ENCODE results near the gene BORCS8. TPM values are rescaled to one million over a fixed set of nuclear protein-coding genes. Genes with fewer than 3 reads are reported as not detected.
"Not testable (repeated sequence)": the region's sequence is repeated elsewhere in the genome, so short reads cannot be mapped to it uniquely, and the experiment has no call there.

Gene BORCS8
- total RNA-seq, 2 experiments from 2014 or later: 16.4 to 17.8 TPM

GRCh38 chr19:19201697-19202630 lies 10.0 kb upstream of the BORCS8 start:
- ChIA-PET POLR2A (interaction anchor here (0.8 to 3.0 kb wide), 2 partner anchors 9 to 282 kb away, joined by 3 to 25 read pairs; partner anchors contain the start of genes BORCS8, DDX49 and RFXANK), CTCF (interaction anchor here (0.9 to 3.4 kb wide), 5 partner anchors 10 to 27 kb away, joined by 3 to 15 read pairs (median 11); partner anchors contain the start of genes BORCS8, NCAN and RFXANK)
- Mint-ChIP-seq H3K4me1 (ENCODE audit: low read depth) (peaks cover 21% of the 10 kb centered on the region), H3K4me3 (peak overlapping the region; percentile 94), H3K27ac (peak overlapping the region; percentile 93), H3K36me3 (peaks cover 25% of the 10 kb centered on the region), H3K27me3 (no peaks in the 10 kb centered on the region), H3K9me3 (no peaks in the 10 kb centered on the region)
- no peak for DNase-seq
- intact Hi-C loops (cut with micrococcal nuclease): no loop called here

GRCh38 chr19:19193926-19194325 lies 2.0 kb upstream of the BORCS8 start:
- Mint-ChIP-seq H3K36me3 (peaks cover 10% of the 10 kb centered on the region), H3K4me3 (peak overlapping the region; percentile 96), H3K4me1 (ENCODE audit: low read depth) (peaks cover 33% of the 10 kb centered on the region), H3K9me3 (no peaks in the 10 kb centered on the region), H3K27ac (no peak overlapping the region), H3K27me3 (no peaks in the 10 kb centered on the region)
- DNase-seq: no peak
- ChIA-PET POLR2A (interaction anchor here (4.4 kb wide), 1 partner anchor 8 kb away, joined by 25 read pairs; the partner anchor contains the start of gene NR2C2AP), CTCF (interaction anchor here (1.7 kb wide), 1 partner anchor 19 kb away, joined by 6 read pairs; no protein-coding TSS in a partner anchor)
- intact Hi-C loops (cut with micrococcal nuclease): loop anchor here (5.0 to 10.0 kb wide), 3 partner anchors 132 to 471 kb away; partner anchors contain the start of genes ATP13A1, SLC25A42 and ZNF101

- Mint-ChIP-seq H3K27ac (peak overlapping the region; percentile 96), H3K4me3 (peak overlapping the region; percentile 96), H3K36me3 (peaks cover 4% of the 10 kb centered on the region), H3K27me3 (no peaks in the 10 kb centered on the region), H3K4me1 (ENCODE audit: low read depth) (peaks cover 38% of the 10 kb centered on the region), H3K9me3 (no peaks in the 10 kb centered on the region)
- no peak for DNase-seq
- intact Hi-C loops (cut with micrococcal nuclease): loop anchor here (1.0 to 10.0 kb wide), 9 partner anchors 10 to 671 kb away; partner anchors contain the start of genes ATP13A1, COPE, DDX49 and ELL
- ChIA-PET CTCF (interaction anchor here (1.2 to 2.9 kb wide), 4 partner anchors 10 to 47 kb away, joined by 4 to 14 read pairs (median 12); partner anchors contain the start of gene NR2C2AP), POLR2A (interaction anchor here (0.8 to 4.4 kb wide), 2 partner anchors 9 to 180 kb away, joined by 3 to 25 read pairs; partner anchors contain the start of gene NR2C2AP)
Observed at GRCh38 chr19:19192910-19193423, 1.0 kb upstream of the BORCS8 start.

- POLR2A ChIA-PET: interaction anchor here (1.1 to 4.4 kb wide), 2 partner anchors 11 to 272 kb away, joined by 3 to 25 read pairs; partner anchors contain the start of genes COPE, DDX49 and NR2C2AP
- Mint-ChIP-seq H3K27me3 (no peaks in the 10 kb centered on the region), H3K4me1 (ENCODE audit: low read depth) (peaks cover 40% of the 10 kb centered on the region), H3K27ac (peak overlapping the region; percentile 96), H3K4me3 (peak overlapping the region; percentile 96), H3K9me3 (peaks cover 2% of the 10 kb centered on the region), H3K36me3 (peaks cover 6% of the 10 kb centered on the region)
- no peak for DNase-seq
- CTCF ChIA-PET: interaction anchor here (1.1 to 2.9 kb wide), 6 partner anchors 11 to 299 kb away, joined by 3 to 14 read pairs (median 8); partner anchors contain the start of gene NR2C2AP
- intact Hi-C loops (cut with micrococcal nuclease): loop anchor here (1.0 to 10.0 kb wide), 9 partner anchors 12 to 669 kb away; partner anchors contain the start of genes ATP13A1, COPE, DDX49 and ELL
Observed at GRCh38 chr19:19191768-19192077, 229 bp downstream of the BORCS8 start.

- CTCF ChIA-PET: interaction anchor here (1.1 to 4.0 kb wide), 3 partner anchors 9 to 34 kb away, joined by 3 to 12 read pairs (median 5); no protein-coding TSS in a partner anchor
- H3K27me3 Mint-ChIP-seq: no peaks in the 10 kb centered on the region
- intact Hi-C loops (cut with micrococcal nuclease): loop anchor here (1.0 kb wide), 1 partner anchor 39 kb away; no protein-coding TSS in a partner anchor
- H3K9me3 Mint-ChIP-seq: peaks cover 7% of the 10 kb centered on the region
- H3K27ac Mint-ChIP-seq: no peak overlapping the region
- peaks cover 22% of the 10 kb centered on the region for H3K36me3 Mint-ChIP-seq
- no peak overlapping the region for H3K4me3 Mint-ChIP-seq
- POLR2A ChIA-PET: no interaction called here
- peaks cover 34% of the 10 kb centered on the region for H3K4me1 Mint-ChIP-seq (ENCODE audit: low read depth)
- DNase-seq: no peak
Observed at GRCh38 chr19:19186742-19187141, 5.2 kb downstream of the BORCS8 start.

GRCh38 chr19:19185853-19186740 lies 5.9 kb downstream of the BORCS8 start:
- peaks cover 7% of the 10 kb centered on the region for H3K9me3 Mint-ChIP-seq
- ChIA-PET POLR2A (no interaction called here), CTCF (interaction anchor here (0.6 to 4.0 kb wide), 7 partner anchors 10 to 304 kb away, joined by 3 to 12 read pairs (median 4); no protein-coding TSS in a partner anchor)
- peaks cover 30% of the 10 kb centered on the region for H3K4me1 Mint-ChIP-seq (ENCODE audit: low read depth)
- peaks cover 23% of the 10 kb centered on the region for H3K36me3 Mint-ChIP-seq
- intact Hi-C loops (cut with micrococcal nuclease): loop anchor here (1.0 kb wide), 1 partner anchor 39 kb away; no protein-coding TSS in a partner anchor
- peak; percentile 70 for DNase-seq
- no peaks in the 10 kb centered on the region for H3K27me3 Mint-ChIP-seq
- H3K4me3 Mint-ChIP-seq: no peak overlapping the region
- H3K27ac Mint-ChIP-seq: no peak overlapping the region

GRCh38 chr19:19181488-19181998 lies 10.4 kb downstream of the BORCS8 start:
- DNase-seq: no peak
- intact Hi-C loops (cut with micrococcal nuclease): no loop called here
- ChIA-PET CTCF (interaction anchor here (1.0 to 1.6 kb wide), 2 partner anchors 45 to 309 kb away, joined by 3 read pairs; no protein-coding TSS in a partner anchor), POLR2A (no interaction called here)
- Mint-ChIP-seq H3K36me3 (peaks cover 21% of the 10 kb centered on the region), H3K4me1 (ENCODE audit: low read depth) (peaks cover 6% of the 10 kb centered on the region), H3K27ac (no peak overlapping the region), H3K9me3 (peaks cover 3% of the 10 kb centered on the region), H3K27me3 (no peaks in the 10 kb centered on the region), H3K4me3 (no peak overlapping the region)

- no peak for DNase-seq
- intact Hi-C loops (cut with micrococcal nuclease): no loop called here
- Mint-ChIP-seq H3K27ac (no peak overlapping the region), H3K27me3 (no peaks in the 10 kb centered on the region), H3K4me1 (ENCODE audit: low read depth) (no peaks in the 10 kb centered on the region), H3K4me3 (no peak overlapping the region), H3K36me3 (peaks cover 15% of the 10 kb centered on the region), H3K9me3 (no peaks in the 10 kb centered on the region)
- POLR2A ChIA-PET: no interaction called here
- CTCF ChIA-PET: no interaction called here
Observed at GRCh38 chr19:19179548-19180441, 12.2 kb downstream of the BORCS8 start.

GRCh38 chr19:19176950-19177349 lies 15.0 kb downstream of the BORCS8 start:
- H3K9me3 Mint-ChIP-seq: no peaks in the 10 kb centered on the region
- no peaks in the 10 kb centered on the region for H3K4me1 Mint-ChIP-seq (ENCODE audit: low read depth)
- intact Hi-C loops (cut with micrococcal nuclease): no loop called here
- peaks cover 9% of the 10 kb centered on the region for H3K36me3 Mint-ChIP-seq
- ChIA-PET POLR2A (no interaction called here), CTCF (interaction anchor here (1.2 to 4.3 kb wide), 2 partner anchors 15 to 30 kb away, joined by 3 to 33 read pairs; partner anchors contain the start of genes BORCS8 and RFXANK)
- no peak for DNase-seq
- H3K27ac Mint-ChIP-seq: no peak overlapping the region
- no peaks in the 10 kb centered on the region for H3K27me3 Mint-ChIP-seq
- H3K4me3 Mint-ChIP-seq: no peak overlapping the region

GRCh38 chr19:19173243-19173642 lies 18.7 kb downstream of the BORCS8 start:
- not testable (repeated sequence) for H3K9me3 Mint-ChIP-seq
- CTCF ChIA-PET: interaction anchor here (1.9 to 4.3 kb wide), 2 partner anchors 19 to 26 kb away, joined by 6 to 33 read pairs; no protein-coding TSS in a partner anchor

More at GRCh38 chr19:19173243-19173642, 18.7 kb downstream of the BORCS8 start:
- H3K27ac Mint-ChIP-seq, H3K36me3 Mint-ChIP-seq, H3K4me3 Mint-ChIP-seq, H3K27me3 Mint-ChIP-seq, DNase-seq, POLR2A ChIA-PET: not testable (repeated sequence)
- H3K4me1 Mint-ChIP-seq (ENCODE audit: low read depth): peaks cover 13% of the 10 kb centered on the region
- intact Hi-C loops (cut with micrococcal nuclease): loop anchor here (5.0 kb wide), 1 partner anchor 54 kb away; no protein-coding TSS in a partner anchor
